Endothelial cell (in vitro differentiated cells): Measurements from ENCODE around the gene UPB1. TPM values are rescaled to one million over a fixed set of nuclear protein-coding genes. Genes with fewer than 3 reads are reported as not detected.

Experiments used
- DNase-seq: peaks from one replicate; pipeline ENCODE4 v3.0.0; 2021; ENCODE audit warnings: low spot score
- H3K27ac Mint-ChIP-seq: one replicate; pipeline ENCODE4 v1.8.0; 2021; ENCODE audit warnings: mixed read lengths, inconsistent platforms; ENCODE audit not compliant: unreplicated experiment
- H3K27me3 Mint-ChIP-seq: one replicate; pipeline ENCODE4 v1.8.0; 2021; ENCODE audit warnings: mild to moderate bottlenecking, moderate library complexity, mixed read lengths, inconsistent platforms; ENCODE audit not compliant: unreplicated experiment
- H3K36me3 Mint-ChIP-seq: one replicate; pipeline ENCODE4 v1.8.0; 2021; ENCODE audit warnings: mild to moderate bottlenecking, low read depth, mixed read lengths, inconsistent platforms; ENCODE audit not compliant: unreplicated experiment
- H3K4me1 Mint-ChIP-seq: one replicate; pipeline ENCODE4 v1.8.0; 2021; ENCODE audit warnings: mild to moderate bottlenecking, mixed read lengths, inconsistent platforms; ENCODE audit not compliant: unreplicated experiment
- H3K4me3 Mint-ChIP-seq: one replicate; pipeline ENCODE4 v1.8.0; 2021; ENCODE audit warnings: mild to moderate bottlenecking, mixed read lengths, inconsistent platforms; ENCODE audit not compliant: unreplicated experiment
- H3K9me3 Mint-ChIP-seq: one replicate; pipeline ENCODE4 v1.8.0; 2021; ENCODE audit warnings: mixed read lengths, inconsistent platforms; ENCODE audit not compliant: unreplicated experiment
- total RNA-seq: library from RNA; stranded (reverse); fragmentation: NEBNext Ultra II Directional; extraction: Animal tissue kit (Norgen Biotek cat#: 25700); gene quantifications from one replicate; pipeline ENCODE4 v1.2.1, GENCODE V29; 2021; ENCODE audit not compliant: unreplicated experiment
- TF ChIP-seq, protein P1 (sequence below): fragments of 200-600 bp; sonication (generic); IDR thresholded peaks from one replicate; pipeline ENCODE4 v1.5.0; 2021; ENCODE audit warnings: antibody characterized with exemption; ENCODE audit not compliant: unreplicated experiment

The UPB1 gene
- total RNA-seq, 1 donor from 2014 or later = 0.13 TPM

GRCh38 chr22:24542641-24543040 lies 47.5 kb downstream of the UPB1 start:
- peaks cover 40% of the 10 kb centered on the region for H3K36me3 Mint-ChIP-seq
- TF ChIP-seq, protein P1, sequence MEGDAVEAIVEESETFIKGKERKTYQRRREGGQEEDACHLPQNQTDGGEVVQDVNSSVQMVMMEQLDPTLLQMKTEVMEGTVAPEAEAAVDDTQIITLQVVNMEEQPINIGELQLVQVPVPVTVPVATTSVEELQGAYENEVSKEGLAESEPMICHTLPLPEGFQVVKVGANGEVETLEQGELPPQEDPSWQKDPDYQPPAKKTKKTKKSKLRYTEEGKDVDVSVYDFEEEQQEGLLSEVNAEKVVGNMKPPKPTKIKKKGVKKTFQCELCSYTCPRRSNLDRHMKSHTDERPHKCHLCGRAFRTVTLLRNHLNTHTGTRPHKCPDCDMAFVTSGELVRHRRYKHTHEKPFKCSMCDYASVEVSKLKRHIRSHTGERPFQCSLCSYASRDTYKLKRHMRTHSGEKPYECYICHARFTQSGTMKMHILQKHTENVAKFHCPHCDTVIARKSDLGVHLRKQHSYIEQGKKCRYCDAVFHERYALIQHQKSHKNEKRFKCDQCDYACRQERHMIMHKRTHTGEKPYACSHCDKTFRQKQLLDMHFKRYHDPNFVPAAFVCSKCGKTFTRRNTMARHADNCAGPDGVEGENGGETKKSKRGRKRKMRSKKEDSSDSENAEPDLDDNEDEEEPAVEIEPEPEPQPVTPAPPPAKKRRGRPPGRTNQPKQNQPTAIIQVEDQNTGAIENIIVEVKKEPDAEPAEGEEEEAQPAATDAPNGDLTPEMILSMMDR = no peak
- peaks cover 2% of the 10 kb centered on the region for H3K27me3 Mint-ChIP-seq
- H3K4me3 Mint-ChIP-seq = no peak overlapping the region
- no peaks in the 10 kb centered on the region for H3K9me3 Mint-ChIP-seq
- DNase-seq = no peak
- no peaks in the 10 kb centered on the region for H3K4me1 Mint-ChIP-seq
- no peak overlapping the region for H3K27ac Mint-ChIP-seq

GRCh38 chr22:24543185-24543601 lies 48.1 kb downstream of the UPB1 start:
- Mint-ChIP-seq H3K4me3 (no peak overlapping the region), H3K36me3 (peaks cover 45% of the 10 kb centered on the region), H3K27ac (no peak overlapping the region), H3K4me1 (no peaks in the 10 kb centered on the region), H3K27me3 (peaks cover 2% of the 10 kb centered on the region), H3K9me3 (no peaks in the 10 kb centered on the region)
- DNase-seq = no peak
- TF ChIP-seq, protein P1 = no peak

DNA sequence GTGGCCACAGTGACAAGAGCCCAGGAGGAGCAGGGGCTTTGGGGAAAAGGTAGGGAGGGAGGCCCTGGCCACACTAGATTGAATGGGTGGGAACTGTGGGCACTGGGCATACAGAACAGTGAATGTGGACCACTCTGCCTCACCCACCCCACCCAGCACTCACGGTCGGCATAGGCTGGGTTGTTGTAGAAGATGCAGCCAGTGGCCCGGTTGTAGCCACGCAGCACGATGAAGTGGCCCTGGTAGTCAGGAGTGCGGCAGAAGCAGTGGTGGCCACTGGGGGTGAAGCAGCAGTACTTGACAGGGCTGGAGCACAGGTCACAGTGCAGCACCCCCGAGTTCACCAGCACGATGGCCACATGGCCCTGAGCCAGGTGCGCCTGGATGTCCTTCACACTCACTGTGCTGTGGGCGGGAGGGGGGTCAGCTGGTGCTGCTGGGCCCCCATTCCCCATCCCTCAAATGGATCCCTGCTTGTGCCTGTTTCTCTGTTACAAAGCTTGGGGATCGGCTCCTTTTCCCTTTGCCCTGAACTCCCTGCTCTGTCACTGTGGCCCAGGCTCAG lies 48.6 kb downstream of the UPB1 start:
- Mint-ChIP-seq H3K36me3 (peaks cover 50% of the 10 kb centered on the region), H3K4me3 (peak overlapping the region; percentile 11), H3K27me3 (peaks cover 4% of the 10 kb centered on the region), H3K9me3 (no peaks in the 10 kb centered on the region), H3K4me1 (peaks cover 3% of the 10 kb centered on the region), H3K27ac (no peak overlapping the region)
- no peak for DNase-seq
- TF ChIP-seq, protein P1 = no peak

DNA sequence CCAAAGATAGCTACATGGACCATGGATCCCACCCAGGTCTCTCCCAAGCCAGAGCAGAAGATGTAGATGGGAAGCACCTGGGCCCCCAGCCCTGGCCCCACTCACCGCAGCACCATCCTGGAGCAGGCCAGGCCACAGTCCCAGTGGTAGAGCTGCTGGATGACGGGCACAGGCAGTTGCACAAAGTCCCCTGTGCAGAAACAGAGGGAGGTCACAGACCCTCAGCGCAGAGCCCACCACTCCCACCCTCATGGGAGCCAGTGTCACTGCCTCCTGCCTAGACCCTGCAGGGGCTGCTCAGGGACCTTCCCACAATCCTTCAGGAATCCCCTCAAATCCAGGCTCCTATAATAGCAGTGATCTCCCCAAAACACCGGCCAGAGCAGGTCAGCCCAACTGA lies 53.7 kb downstream of the UPB1 start:
- TF ChIP-seq, protein P1 = no peak
- H3K4me3 Mint-ChIP-seq = no peak overlapping the region
- H3K27ac Mint-ChIP-seq = peak overlapping the region; percentile 24
- H3K9me3 Mint-ChIP-seq = no peaks in the 10 kb centered on the region
- peaks cover 23% of the 10 kb centered on the region for H3K4me1 Mint-ChIP-seq
- peaks cover 8% of the 10 kb centered on the region for H3K27me3 Mint-ChIP-seq
- H3K36me3 Mint-ChIP-seq = peaks cover 35% of the 10 kb centered on the region
- no peak for DNase-seq

- peak overlapping the region; percentile 52 for H3K27ac Mint-ChIP-seq
- no peak overlapping the region for H3K4me3 Mint-ChIP-seq
- DNase-seq = no peak
- peaks cover 8% of the 10 kb centered on the region for H3K27me3 Mint-ChIP-seq
- peaks cover 29% of the 10 kb centered on the region for H3K4me1 Mint-ChIP-seq
- H3K36me3 Mint-ChIP-seq = peaks cover 36% of the 10 kb centered on the region
- H3K9me3 Mint-ChIP-seq = no peaks in the 10 kb centered on the region
- TF ChIP-seq, protein P1 = no peak
These were observed 55.1 kb downstream of the UPB1 start for GRCh38 chr22:24550028-24550901.
